EH (cell line): ENCODE results near the gene AGPAT3.

Experiments
- DNase-seq: peaks from one replicate; pipeline ENCODE4 v3.0.0-alpha.2; 2015; ENCODE audit warnings: low read depth

The AGPAT3 gene

DNA sequence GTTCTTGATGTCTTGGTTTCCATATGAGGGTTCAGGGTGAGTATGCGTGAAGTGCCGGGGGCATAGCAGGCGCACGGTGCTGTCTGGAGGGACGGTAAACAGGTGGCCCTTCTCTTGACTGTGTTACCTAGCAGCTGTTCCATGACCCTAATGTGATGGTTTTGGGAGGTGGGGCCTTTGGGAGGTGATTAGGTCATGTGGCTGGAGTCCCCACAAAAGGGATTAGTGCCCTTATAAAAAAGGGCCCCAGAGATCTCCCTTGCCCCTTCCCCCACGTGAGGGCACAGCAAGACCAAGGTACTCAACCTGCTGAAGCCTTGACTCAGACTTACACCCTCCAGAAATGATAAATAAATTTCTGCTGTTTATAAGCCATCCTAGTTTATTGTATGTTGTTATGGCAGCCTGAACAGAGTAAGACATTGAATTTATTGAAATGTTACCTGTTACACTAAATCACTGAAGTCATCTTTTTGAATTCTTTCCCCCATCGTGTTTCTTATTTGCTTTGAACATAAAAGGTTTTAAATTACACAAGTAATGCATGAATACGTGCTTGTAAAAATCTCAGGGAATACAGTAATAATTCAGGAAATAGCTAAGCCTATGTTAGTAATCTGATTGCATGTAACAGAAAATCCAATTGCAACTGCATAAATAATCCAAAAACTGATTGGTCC is 162.7 kb downstream of the AGPAT3 start:
- DNase-seq: no peak

DNA sequence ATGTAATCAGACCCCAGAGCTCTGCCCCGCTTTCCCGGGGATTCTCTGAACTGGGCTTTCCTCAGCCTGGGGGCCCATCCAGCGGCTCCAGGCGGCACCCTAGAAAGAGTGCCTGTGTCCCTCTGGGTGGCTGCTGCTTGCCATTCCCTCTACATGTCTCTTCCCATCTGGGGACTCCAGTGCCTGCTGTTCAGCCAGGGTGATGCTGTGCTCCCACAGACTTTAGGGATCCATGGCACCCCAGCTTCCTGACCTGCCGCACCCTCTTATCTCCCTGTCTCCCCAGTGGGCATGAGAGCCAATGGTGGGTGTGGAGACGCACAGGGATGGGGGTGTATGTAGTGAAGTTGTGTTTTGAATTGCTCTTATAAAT is 163.2 kb downstream of the AGPAT3 start:
- no peak for DNase-seq

DNA sequence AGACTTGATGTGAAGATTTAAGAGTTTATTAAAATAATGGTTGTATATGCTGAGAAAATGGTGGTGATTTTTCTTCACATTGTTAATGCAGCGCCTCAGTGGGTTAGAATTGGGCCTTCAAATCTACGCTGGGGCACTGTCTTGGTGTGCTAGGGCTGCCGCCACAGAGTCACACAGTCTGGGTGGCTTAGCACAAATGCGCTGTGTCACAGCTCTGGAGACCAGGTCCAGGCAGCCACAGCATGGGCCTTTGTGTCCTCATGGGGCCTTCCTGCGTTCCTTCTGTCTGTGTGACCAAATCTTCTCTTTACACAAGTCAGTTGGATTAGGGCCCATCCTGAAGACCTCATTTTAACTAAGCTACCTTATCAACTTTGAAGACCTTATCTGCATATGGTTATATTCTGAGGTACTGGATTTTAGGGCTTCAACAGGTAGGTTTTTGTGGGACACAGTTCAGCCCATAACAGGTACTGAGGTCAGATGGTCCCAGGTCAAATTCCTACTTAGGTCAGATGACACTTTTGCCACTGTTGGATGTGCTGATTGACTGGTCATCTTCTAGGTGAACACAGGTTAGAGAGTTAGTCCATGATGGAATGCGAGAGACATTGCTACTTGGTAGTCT is 164.6 kb downstream of the AGPAT3 start:
- no peak for DNase-seq

DNA sequence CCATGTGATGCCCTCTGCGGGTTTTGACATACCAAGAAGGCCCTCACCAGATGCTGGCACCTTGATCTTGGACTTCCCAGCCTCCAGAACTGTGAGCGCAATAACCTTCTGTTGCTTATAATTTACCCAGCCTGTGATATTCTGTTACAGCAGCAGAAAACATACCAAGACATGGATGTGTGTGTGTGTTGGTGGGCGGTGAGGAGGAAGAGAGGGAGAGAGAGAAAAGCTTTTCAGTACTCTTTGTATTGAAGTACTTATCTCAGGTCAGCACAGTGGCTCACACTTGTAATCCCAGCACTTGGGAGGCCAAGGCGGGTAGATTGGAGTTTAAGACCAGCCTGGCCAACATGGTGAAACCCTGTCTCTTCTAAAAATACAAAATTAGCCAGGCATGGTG is 170.2 kb downstream of the AGPAT3 start:
- DNase-seq: no peak
